Caco-2 (cell line): ENCODE measurements around the gene VWA3B. TPM values are rescaled to one million over a fixed set of nuclear protein-coding genes. Genes with fewer than 3 reads are reported as not detected.

Experiments used
- BruUV-seq: library from RNA; stranded (reverse); fragments of 400-500 nt; replicated peaks from 2 replicates; lab custom pipeline; 2021; lab: Mats Ljungman, UMichigan
- CTCF ChIA-PET: fragments of 300-600 bp; sonication (Branson Sonifier 250); formaldehyde crosslinking; loops from one replicate; lab custom pipeline; 2022; ENCODE audit warnings: antibody characterized with exemption; lab: Charles Lee
- POLR2A ChIA-PET: fragments of 300-600 bp; sonication (Branson Sonifier 250); formaldehyde crosslinking; loops from one replicate; lab custom pipeline; 2022; ENCODE audit warnings: antibody characterized with exemption; lab: Charles Lee
- DNase-seq, 2 experiments: peaks; one replicate each; pipeline versions ENCODE4 v3.0.0 to v3.0.0-alpha.2; 2020 to 2022
- H3K27me3 ChIP-seq: replicated peaks from 2 replicates; pipeline ENCODE4 v1.6.0; 2011; ENCODE audit warnings: low read length; ENCODE audit not compliant: control insufficient read depth, insufficient read depth
- H3K36me3 ChIP-seq: 2 replicates; pipeline ENCODE4 v1.5.1; 2011; ENCODE audit warnings: low read length; ENCODE audit not compliant: control insufficient read depth, insufficient read depth
- H3K4me1 ChIP-seq: fragments of 250-450 bp; sonication (Bioruptor Pico); 2 replicates; pipeline ENCODE4 v1.5.1; 2020; ENCODE audit warnings: mild to moderate bottlenecking
- H3K4me3 ChIP-seq: 2 replicates; pipeline ENCODE4 v1.5.1; 2011; ENCODE audit warnings: low read depth, mild to moderate bottlenecking, control low read depth, low read length
- H3K9me3 ChIP-seq: fragments of 250-450 bp; sonication (Bioruptor Pico); 2 replicates; pipeline ENCODE4 v1.5.1; 2020; ENCODE audit warnings: mild to moderate bottlenecking, moderate library complexity
- H3K27ac Mint-ChIP-seq: one replicate; pipeline ENCODE4 v1.8.0; 2022; ENCODE audit warnings: mixed read lengths; ENCODE audit not compliant: unreplicated experiment
- H3K27me3 Mint-ChIP-seq: one replicate; pipeline ENCODE4 v1.8.0; 2022; ENCODE audit warnings: mixed read lengths; ENCODE audit not compliant: insufficient read depth, unreplicated experiment
- H3K36me3 Mint-ChIP-seq: one replicate; pipeline ENCODE4 v1.8.0; 2022; ENCODE audit warnings: mild to moderate bottlenecking, mixed read lengths; ENCODE audit not compliant: insufficient read depth, unreplicated experiment
- H3K4me1 Mint-ChIP-seq: one replicate; pipeline ENCODE4 v1.8.0; 2022; ENCODE audit warnings: low read depth, mixed read lengths; ENCODE audit not compliant: unreplicated experiment
- H3K4me3 Mint-ChIP-seq: one replicate; pipeline ENCODE4 v1.8.0; 2022; ENCODE audit warnings: mild to moderate bottlenecking, moderate library complexity, mixed read lengths; ENCODE audit not compliant: unreplicated experiment
- H3K9me3 Mint-ChIP-seq: one replicate; pipeline ENCODE4 v1.8.0; 2022; ENCODE audit warnings: mixed read lengths; ENCODE audit not compliant: unreplicated experiment
- CTCF ChIP-seq, 2 experiments: fragments of 200-600 bp in 1 of 2; IDR thresholded peaks; 1 replicate in 1 of 2; 2 replicates in 1 of 2; pipeline versions ENCODE4 v1.5.1 to v1.8.0; 2011 to 2022; ENCODE audit warnings: antibody characterized with exemption in 1 of 2, control low read depth in 1 of 2, inconsistent platforms in 1 of 2, low read depth in 1 of 2, low read length in 1 of 2, mild to moderate bottlenecking in 1 of 2, moderate library complexity in 1 of 2; ENCODE audit not compliant: insufficient read depth in 1 of 2, severe bottlenecking in 1 of 2, unreplicated experiment in 1 of 2
- intact Hi-C: fragments of 100-400 bp; cut with micrococcal nuclease; formaldehyde crosslinking; loops from one replicate; pipeline ENCODE4 v1.10.0; 2022; ENCODE audit not compliant: unreplicated experiment
- total RNA-seq: library from RNA; stranded (reverse); gene quantifications from 2 replicates; pipeline ENCODE4 v1.2.3, GENCODE V29; 2022

VWA3B gene
- total RNA-seq, 1 experiment from 2014 or later: not detected

- H3K4me1 ChIP-seq: no peaks in the 10 kb centered on the region
- BruUV-seq: no TSS peak
- H3K4me1 Mint-ChIP-seq: peaks cover 6% of the 10 kb centered on the region
- no peak overlapping the region for H3K4me3 ChIP-seq
- 0 out of 2 replicates have a peak, but pooled peaks cover 1% of the 10 kb centered on the region for H3K27me3 ChIP-seq
- peaks cover 32% of the 10 kb centered on the region for H3K27me3 Mint-ChIP-seq
- no peak for TF ChIP-seq CTCF (IDR thresholded peaks at IDR 0.05; ENCODE audit: insufficient read depth in 1 of 2, low read depth in 1 of 2, low read length in 1 of 2, severe bottlenecking in 1 of 2, unreplicated experiment in 1 of 2)
- H3K27ac Mint-ChIP-seq: no peak overlapping the region
- H3K9me3 Mint-ChIP-seq: no peaks in the 10 kb centered on the region
- H3K9me3 ChIP-seq: no peaks in the 10 kb centered on the region
- H3K36me3 Mint-ChIP-seq: no peaks in the 10 kb centered on the region
- DNase-seq: no peak
- no peak overlapping the region for H3K4me3 Mint-ChIP-seq
- intact Hi-C loops: no loop called here
- POLR2A ChIA-PET: no interaction called here
- no peaks in the 10 kb centered on the region for H3K36me3 ChIP-seq
- CTCF ChIA-PET: no interaction called here
These were observed 125.4 kb downstream of the VWA3B start for GRCh38 chr2:98212092-98213000.

GRCh38 chr2:98216616-98217015, 129.6 kb downstream of the VWA3B start:
- no peak for TF ChIP-seq CTCF (IDR thresholded peaks at IDR 0.05; ENCODE audit: insufficient read depth in 1 of 2, low read depth in 1 of 2, low read length in 1 of 2, severe bottlenecking in 1 of 2, unreplicated experiment in 1 of 2)
- Mint-ChIP-seq H3K36me3 (no peaks in the 10 kb centered on the region), H3K4me3 (no peak overlapping the region), H3K27ac (no peak overlapping the region), H3K4me1 (peaks cover 6% of the 10 kb centered on the region), H3K9me3 (peaks cover 13% of the 10 kb centered on the region), H3K27me3 (peaks cover 22% of the 10 kb centered on the region)
- intact Hi-C loops: loop anchor here (5.0 kb wide), 1 partner anchor 361 kb away; no protein-coding TSS in a partner anchor
- no TSS peak for BruUV-seq
- CTCF ChIA-PET: no interaction called here
- no peak overlapping the region for H3K4me3 ChIP-seq
- H3K4me1 ChIP-seq: no peaks in the 10 kb centered on the region
- DNase-seq: no peak
- H3K9me3 ChIP-seq: peaks cover 5% of the 10 kb centered on the region
- POLR2A ChIA-PET: no interaction called here
- no peaks in the 10 kb centered on the region for H3K36me3 ChIP-seq
- H3K27me3 ChIP-seq: 0 out of 2 replicates have a peak, but pooled peaks cover 1% of the 10 kb centered on the region

- peaks cover 6% of the 10 kb centered on the region for H3K4me1 Mint-ChIP-seq
- H3K9me3 ChIP-seq: peaks cover 5% of the 10 kb centered on the region
- no peak for DNase-seq
- ChIA-PET POLR2A (no interaction called here), CTCF (no interaction called here)
- H3K36me3 Mint-ChIP-seq: no peaks in the 10 kb centered on the region
- no TSS peak for BruUV-seq
- TF ChIP-seq CTCF (IDR thresholded peaks at IDR 0.05; ENCODE audit: insufficient read depth in 1 of 2, low read depth in 1 of 2, low read length in 1 of 2, severe bottlenecking in 1 of 2, unreplicated experiment in 1 of 2): no peak
- H3K36me3 ChIP-seq: no peaks in the 10 kb centered on the region
- no peaks in the 10 kb centered on the region for H3K27me3 ChIP-seq
- peaks cover 18% of the 10 kb centered on the region for H3K27me3 Mint-ChIP-seq
- peaks cover 13% of the 10 kb centered on the region for H3K9me3 Mint-ChIP-seq
- intact Hi-C loops: loop anchor here (5.0 kb wide), 1 partner anchor 358 kb away; no protein-coding TSS in a partner anchor
- H3K4me3 ChIP-seq: no peak overlapping the region
- H3K4me1 ChIP-seq: no peaks in the 10 kb centered on the region
- no peak overlapping the region for H3K27ac Mint-ChIP-seq
- no peak overlapping the region for H3K4me3 Mint-ChIP-seq
These were observed 132.2 kb downstream of the VWA3B start for GRCh38 chr2:98219152-98219551.
